ENCODE data around the gene C10orf67.

Gene C10orf67

GRCh38 chr10:23338155-23338828 is 6.3 kb downstream of the C10orf67 start:
- DNase-seq (ENCODE audit: low read depth), result peak; percentile 1
- H3K4me3 ChIP-seq (ENCODE audit: low read depth, low read length), result no peak overlapping the region
- TF ChIP-seq, protein P1, sequence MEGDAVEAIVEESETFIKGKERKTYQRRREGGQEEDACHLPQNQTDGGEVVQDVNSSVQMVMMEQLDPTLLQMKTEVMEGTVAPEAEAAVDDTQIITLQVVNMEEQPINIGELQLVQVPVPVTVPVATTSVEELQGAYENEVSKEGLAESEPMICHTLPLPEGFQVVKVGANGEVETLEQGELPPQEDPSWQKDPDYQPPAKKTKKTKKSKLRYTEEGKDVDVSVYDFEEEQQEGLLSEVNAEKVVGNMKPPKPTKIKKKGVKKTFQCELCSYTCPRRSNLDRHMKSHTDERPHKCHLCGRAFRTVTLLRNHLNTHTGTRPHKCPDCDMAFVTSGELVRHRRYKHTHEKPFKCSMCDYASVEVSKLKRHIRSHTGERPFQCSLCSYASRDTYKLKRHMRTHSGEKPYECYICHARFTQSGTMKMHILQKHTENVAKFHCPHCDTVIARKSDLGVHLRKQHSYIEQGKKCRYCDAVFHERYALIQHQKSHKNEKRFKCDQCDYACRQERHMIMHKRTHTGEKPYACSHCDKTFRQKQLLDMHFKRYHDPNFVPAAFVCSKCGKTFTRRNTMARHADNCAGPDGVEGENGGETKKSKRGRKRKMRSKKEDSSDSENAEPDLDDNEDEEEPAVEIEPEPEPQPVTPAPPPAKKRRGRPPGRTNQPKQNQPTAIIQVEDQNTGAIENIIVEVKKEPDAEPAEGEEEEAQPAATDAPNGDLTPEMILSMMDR (IDR thresholded peaks at IDR 0.05; ENCODE audit: control insufficient read depth, extremely low read depth, insufficient read depth), result peak; percentile 75

GRCh38 chr10:23337616-23338015 is 7.0 kb downstream of the C10orf67 start:
- no peak for DNase-seq (ENCODE audit: low read depth)
- TF ChIP-seq, protein P1 (IDR thresholded peaks at IDR 0.05; ENCODE audit: control insufficient read depth, extremely low read depth, insufficient read depth), result no peak

DNA sequence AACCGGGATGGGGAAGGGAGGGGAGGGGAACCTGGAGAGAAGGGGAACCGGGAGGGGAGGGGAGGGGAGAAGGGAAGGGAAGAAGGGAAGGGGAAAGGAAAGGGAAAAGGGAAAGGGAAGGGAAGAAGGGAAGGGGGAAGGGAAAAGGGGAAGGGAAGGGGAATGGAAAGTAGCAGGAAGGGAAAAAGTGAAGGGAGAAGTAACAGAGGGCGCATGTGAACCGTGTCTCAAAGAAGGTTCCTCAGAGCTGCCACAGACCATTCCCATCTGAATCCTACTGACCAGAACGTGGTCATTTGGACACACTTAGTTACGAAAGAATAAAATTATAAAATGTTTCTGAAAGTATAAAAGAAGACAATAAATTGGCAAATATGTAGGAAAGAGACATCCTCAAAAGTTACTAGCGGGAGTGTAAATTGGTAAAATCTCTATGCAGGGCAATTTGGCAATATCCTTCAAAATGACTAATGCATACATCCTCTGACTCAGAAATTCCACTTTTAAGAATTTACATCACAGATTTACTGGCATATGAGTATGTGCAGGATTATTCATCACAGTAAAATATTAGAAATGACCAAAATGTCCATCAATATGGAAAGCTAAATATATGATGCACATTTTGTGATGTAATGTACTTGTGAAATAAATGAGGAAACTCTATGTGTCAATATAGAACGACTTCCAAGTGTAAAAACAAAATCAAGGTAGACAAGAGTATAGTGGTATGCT is 12.9 kb downstream of the C10orf67 start:
- TF ChIP-seq, protein P1 (IDR thresholded peaks at IDR 0.05; ENCODE audit: control insufficient read depth, extremely low read depth, insufficient read depth), result no peak
- DNase-seq (ENCODE audit: low read depth), result no peak
- peak overlapping the region; percentile 31; the same call in 1 of the 2 replicates for H3K4me3 ChIP-seq (ENCODE audit: low read depth, low read length)

More at GRCh38 chr10:23337616-23338015, 7.0 kb downstream of the C10orf67 start:
- H3K4me3 ChIP-seq (ENCODE audit: low read depth, low read length), result no peak overlapping the region

DNA sequence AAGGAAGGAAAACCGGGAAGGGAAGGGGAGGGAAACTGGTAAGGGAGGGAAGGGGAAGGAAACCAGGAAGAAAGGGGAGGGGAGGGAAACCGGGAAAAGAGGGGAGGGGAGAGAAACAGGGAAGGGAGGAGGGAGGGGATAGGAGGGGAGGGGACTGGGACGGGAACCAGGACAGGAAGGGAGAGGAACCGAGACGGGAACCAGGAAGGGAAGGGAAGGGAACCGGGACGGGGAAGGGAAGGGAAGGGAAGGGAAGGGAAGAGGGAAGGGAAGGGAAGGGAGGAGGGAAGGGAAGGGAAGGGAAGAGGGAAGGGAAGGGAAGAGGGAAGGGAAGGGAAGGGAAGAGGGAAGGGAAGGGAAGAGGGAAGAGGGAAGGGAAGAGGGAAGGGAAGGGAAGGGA is 13.6 kb downstream of the C10orf67 start:
- no peak for DNase-seq (ENCODE audit: low read depth)
- no peak overlapping the region for H3K4me3 ChIP-seq (ENCODE audit: low read depth, low read length)
- TF ChIP-seq, protein P1 (IDR thresholded peaks at IDR 0.05; ENCODE audit: control insufficient read depth, extremely low read depth, insufficient read depth), result no peak

DNA sequence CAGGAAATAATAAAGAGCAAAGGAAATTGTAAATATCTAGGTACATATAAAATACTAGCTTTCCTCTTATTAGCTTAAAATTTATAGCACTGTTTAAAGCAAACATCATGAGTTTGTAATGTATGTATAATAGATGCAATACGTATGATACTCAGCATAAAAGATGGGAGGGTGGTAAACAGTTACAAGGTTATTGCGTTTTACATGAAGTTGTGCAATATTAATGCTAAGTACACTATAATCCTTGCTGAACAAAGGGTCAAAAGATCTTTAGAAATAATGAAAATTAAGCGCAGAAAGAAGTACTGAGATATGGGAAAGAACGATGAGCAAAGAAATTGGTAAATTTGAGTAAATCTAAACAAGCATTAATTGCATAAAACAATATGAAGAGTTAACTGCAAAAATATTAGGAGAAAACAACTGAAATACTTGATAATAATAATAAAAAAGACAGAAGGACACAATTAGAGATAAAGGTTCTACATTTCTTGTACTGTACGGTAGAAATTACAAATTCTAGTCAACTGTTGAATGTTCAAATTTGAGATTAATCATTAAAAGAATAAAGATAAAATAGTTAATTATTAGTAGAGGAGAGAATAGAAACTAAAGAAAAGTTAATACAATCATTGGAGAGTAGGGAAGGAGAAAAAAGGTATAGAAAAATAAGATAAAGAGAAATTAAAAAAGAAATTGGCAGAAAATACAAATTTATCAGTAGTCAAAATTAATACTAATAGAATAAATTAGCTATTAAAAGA is 17.9 kb downstream of the C10orf67 start:
- TF ChIP-seq, protein P1 (IDR thresholded peaks at IDR 0.05; ENCODE audit: control insufficient read depth, extremely low read depth, insufficient read depth), result no peak
- DNase-seq (ENCODE audit: low read depth), result peak; percentile 28
- no peak overlapping the region for H3K4me3 ChIP-seq (ENCODE audit: low read depth, low read length)

- DNase-seq (ENCODE audit: low read depth), result no peak
- TF ChIP-seq, protein P1 (IDR thresholded peaks at IDR 0.05; ENCODE audit: control insufficient read depth, extremely low read depth, insufficient read depth), result no peak
- no peak overlapping the region for H3K4me3 ChIP-seq (ENCODE audit: low read depth, low read length)
Observed at GRCh38 chr10:23325132-23325531, 19.5 kb downstream of the C10orf67 start.

Data from LNCaP clone FGC (cell line).